Measurements from ENCODE around the gene ARHGAP8.

GRCh38 chr22:44735518-44736428 is 16.6 kb upstream of the ARHGAP8 start:
- TF ChIP-seq EZH2 (IDR thresholded peaks at IDR 0.05; ENCODE audit: low read length, missing control alignments): no peak
- TF ChIP-seq, protein P1, sequence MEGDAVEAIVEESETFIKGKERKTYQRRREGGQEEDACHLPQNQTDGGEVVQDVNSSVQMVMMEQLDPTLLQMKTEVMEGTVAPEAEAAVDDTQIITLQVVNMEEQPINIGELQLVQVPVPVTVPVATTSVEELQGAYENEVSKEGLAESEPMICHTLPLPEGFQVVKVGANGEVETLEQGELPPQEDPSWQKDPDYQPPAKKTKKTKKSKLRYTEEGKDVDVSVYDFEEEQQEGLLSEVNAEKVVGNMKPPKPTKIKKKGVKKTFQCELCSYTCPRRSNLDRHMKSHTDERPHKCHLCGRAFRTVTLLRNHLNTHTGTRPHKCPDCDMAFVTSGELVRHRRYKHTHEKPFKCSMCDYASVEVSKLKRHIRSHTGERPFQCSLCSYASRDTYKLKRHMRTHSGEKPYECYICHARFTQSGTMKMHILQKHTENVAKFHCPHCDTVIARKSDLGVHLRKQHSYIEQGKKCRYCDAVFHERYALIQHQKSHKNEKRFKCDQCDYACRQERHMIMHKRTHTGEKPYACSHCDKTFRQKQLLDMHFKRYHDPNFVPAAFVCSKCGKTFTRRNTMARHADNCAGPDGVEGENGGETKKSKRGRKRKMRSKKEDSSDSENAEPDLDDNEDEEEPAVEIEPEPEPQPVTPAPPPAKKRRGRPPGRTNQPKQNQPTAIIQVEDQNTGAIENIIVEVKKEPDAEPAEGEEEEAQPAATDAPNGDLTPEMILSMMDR (conservative IDR thresholded peaks at IDR 0.05 in 1 of 2, IDR thresholded peaks at IDR 0.05 in 1 of 2; ENCODE audit: low read depth in 1 of 2, low read length in 2 of 2): peak; percentile 63 to 95
